Bone marrow (tissue), 2 donors: ENCODE results near the gene COL18A1.
"Not testable (repeated sequence)": the region's sequence is repeated elsewhere in the genome, so short reads cannot be mapped to it uniquely, and the experiment has no call there.

Source experiments
- DNase-seq, 2 donors: peaks; one replicate each; lab custom pipeline; 2025; lab: John Stamatoyannopoulos, UW

COL18A1 gene

DNA sequence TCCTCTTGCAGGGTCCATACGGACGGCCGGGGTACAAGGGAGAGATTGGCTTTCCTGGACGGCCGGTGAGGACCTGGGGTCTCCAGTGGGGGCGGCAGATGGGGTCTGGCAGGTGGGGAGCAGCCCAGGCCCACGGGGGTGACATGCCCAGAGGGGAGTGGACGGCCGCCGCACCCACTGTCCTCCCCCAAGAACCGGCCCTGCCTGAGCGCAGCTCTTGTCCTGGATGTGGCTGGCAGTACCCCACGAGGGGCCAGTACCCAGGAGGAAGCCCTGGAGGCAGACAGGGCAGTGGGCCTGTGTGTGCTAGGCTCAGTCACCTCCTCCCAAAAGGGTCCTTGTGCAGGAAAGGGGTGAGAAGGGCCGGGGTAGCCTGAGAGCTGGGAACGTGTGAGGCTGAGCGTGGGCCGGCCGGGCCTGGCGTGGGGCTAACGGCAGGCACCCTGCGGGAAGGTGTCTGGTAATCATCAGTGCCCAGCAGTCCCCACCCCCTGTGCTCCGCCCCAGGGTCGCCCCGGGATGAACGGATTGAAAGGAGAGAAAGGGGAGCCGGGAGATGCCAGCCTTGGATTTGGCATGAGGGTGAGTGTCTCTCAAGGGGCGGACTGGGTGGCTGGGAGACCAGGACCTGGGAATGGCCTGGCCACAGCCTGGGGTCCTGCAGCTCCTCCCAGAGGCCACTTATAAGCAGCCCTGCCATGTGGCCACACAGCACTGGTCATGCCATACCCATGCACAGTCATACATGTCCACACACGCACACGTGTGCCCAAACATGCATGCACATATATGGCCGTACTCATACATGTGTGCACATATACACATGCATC is 90.1 kb downstream of the COL18A1 start:
- no peak for DNase-seq

DNA sequence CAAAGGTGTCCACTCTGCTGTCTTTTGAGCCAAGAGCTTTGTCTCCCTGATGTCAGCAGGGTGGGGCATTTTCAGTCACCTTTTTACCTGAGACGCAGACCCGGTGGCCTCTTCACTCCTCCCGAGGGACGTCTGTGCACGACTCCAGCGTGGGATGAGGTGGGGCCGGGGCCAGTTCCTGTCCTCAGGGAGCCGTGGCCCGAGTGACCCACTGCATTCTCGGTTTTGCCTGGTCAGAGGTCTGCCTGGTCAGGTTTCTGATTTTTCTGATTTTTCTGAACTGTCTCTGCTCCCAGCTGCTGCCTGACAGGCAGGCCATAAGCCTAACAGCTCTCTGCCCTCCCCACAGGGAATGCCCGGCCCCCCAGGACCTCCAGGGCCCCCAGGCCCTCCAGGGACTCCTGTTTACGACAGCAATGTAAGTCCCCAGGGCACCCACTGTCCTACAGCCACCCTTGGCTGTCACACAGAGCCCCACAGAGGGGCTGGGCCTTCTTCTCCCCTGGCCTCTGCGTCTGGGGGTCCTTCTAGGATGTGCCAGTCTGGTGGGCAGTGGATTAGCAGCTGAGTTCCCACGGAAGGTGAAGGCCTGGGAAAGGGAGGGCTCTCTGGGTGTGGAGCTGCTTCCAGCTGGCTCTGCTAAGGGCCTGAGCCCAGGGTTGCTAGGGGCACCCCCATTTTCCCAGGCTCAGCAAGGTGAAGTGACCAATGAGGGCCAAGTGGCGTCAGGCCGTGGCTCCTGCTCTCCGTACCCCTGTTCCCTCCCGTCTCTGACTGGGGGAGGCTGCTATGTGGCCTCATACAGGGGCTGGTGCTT is 91.4 kb downstream of the COL18A1 start:
- DNase-seq = no peak

DNA sequence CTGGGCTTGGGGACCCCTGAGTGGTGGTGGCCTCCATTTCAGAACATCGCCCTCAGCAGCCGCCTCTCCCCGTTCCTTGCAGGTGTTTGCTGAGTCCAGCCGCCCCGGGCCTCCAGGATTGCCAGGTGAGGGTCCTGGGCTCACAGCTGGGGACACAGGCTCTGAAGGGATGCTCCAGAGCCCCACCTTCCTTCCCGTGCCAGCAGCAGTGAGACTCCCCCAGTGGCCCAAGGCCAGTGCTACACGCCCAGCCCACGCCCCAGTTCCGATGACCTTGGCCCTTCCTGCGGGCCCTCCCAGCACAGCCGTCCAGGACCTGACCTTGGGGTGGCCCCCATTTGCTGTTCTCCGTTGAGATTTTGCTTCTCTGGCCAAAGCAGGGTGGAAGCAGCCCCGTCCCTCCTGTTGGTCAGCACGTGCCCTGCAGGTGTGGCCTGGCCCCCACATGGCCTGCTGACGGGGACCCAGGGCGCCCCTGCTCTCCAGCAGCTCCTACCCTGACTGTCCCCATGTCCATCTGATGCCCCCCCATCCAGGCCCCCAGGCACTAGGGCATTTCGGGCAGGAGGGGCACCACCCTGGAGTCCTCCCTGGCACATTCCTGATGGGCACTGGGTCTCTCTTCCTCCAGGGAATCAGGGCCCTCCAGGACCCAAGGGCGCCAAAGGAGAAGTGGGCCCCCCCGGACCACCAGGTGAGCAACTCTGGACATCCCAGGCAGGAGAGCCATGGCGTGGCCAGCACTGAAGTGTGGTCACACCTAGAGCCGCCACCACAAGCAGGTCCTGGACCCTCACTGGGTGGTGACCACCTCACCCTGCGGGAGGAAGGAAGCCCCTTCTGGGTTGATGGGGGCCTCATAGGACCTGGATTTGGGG is 92.2 kb downstream of the COL18A1 start:
- no peak for DNase-seq

DNA sequence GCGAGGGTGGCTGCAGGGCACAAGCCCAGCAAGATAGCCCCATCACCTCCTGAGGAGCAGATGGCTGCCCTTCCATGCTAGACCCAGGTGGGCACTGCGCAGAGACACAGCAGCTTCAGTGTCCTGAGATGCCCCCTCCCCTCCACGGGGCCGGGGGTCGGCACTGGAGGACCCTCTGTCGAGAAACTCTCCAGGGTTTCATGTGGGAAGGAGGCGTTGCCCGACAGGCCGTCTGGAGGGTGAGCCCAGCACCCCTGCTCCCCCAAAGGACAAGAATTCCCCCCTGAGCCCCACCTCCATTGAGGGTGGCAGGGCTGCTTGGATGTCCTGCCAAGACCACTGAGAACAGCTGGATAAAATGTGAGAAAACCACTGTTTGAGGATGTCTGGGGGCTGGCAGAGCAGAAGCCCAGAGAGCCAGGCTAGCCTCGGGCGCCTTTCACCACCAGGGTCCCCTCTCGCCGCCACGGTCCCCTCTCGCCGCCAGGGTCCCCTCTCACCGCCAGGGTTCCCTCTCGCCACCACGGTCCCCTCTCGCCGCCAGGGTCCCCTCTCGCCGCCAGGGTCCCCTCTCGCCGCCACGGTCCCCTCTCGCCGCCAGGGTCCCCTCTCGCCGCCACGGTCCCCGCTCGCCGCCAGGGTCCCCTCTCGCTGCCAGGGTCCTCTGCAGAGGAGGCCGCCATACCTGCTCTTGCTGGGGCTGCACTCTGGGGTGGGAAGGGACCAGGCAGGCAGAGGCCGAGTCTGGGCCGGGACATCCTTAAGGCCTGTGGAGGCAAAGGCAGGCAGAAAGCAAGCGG is 93.1 kb downstream of the COL18A1 start:
- DNase-seq = no peak

DNA sequence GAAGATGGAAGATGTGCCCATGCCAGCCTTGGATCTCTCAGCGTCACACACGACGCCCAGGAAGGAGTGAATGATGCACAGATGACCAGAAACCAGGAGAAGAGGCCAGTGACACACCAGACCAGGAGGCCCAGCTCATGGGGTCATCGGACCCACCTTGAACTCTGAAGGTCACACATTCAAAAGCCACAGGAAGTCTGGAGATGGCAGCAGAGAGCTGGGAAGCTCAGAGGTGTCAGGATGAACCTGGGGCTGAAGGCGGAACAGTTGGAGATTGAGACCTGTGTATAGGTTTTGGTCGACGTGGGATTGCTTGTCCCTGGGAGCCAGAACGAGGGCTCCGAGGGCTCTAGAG is 93.7 kb downstream of the COL18A1 start:
- DNase-seq = no peak

DNA sequence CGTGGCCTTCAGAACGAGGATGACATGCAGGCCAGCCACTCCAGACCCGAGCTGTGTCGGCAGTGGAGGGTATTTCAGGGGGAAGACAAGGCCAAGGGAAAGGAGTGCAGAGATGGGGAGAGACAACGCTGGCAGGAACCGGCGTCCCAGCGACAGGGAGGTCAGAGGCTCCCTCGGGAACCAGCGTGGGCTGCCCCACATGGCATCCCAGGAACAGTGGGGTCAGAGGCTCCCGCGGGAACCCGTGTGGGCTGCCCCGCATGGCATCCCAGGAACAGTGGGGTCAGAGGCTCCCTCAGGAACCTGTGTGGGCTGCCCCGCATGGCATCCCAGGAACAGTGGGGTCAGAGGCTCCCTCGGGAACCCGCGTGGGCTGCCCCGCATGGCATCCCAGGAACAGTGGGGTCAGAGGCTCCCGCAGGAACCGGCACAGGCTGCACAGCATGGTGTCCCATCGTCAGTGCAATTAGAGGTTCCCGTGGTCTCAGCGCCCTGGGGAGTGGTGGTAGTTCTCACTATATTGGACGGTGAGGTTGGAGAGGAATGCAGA is 94.3 kb downstream of the COL18A1 start:
- DNase-seq = no peak

DNA sequence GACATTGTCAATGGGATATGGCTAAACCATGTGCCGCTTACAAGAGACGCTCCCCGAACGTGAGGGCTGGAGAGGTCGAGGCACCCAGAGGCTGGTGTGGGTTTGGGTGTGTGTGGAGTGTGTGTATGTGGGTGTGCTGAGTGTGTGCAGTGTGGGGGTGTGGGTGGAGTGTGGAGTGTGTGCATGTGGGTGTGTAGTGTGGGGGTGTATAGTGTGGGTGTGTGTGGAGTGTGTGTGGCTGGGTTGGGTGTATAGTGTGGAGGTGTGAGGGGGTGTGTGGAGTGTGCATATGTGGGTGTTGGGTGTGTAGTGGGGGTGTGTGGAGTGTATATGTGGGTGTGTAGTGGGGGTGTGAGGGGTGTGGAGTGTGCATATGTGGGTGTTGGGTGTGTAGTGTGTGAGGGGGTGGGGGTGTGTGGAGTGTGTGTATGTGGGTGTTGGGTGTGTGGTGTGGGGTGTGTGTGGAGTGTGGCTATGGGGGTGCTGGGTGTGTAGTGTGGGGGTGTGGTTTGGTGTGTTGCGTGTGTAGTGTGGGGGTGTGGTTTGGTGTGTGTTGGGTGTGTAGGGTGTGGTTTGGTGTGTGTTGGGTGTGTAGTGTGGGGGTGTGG is 95.1 kb downstream of the COL18A1 start:
- no peak for DNase-seq

DNA sequence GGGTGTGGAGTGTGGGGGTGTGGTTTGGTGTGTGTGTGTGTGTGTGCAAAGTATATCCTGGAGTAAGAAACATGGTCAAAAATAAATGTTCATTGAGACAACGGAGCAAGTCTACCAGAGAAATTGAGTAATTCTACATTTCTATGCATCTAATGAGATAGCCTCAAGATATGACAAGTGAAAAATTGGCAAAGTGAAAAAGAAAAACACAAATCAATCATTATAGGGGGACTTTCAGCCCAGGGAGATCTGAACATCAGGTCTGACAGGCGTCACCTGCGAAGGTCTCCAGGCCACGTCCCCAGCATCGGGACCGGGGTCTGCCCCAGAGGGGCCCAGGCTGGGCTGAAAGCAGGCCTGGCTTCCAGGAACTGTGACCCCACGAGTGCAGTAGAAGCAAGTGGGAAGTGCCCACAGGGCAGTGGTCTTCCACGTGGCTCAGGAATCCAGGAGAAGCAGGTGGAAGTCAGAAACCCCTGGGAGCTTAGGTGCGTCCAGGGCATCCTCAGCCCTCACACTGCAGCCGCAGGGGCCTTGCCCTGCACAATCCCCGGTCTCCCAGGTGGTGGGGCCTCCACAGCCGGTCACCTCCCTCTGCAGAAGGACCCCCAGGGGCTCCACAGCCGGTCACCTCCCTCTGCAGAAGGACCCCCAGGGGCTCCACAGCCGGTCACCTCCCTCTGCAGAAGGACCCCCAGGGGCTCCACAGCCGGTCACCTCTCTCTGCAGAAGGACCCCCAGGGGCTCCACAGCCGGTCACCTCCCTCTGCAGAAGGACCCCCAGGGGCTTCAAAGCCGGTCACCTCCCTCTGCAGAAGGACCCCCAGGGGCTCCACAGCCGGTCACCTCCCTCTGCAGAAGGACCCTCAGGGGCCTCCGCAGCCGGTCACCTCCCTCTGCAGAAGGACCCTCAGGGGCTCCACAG is 96.4 kb downstream of the COL18A1 start:
- not testable (repeated sequence) for DNase-seq

DNA sequence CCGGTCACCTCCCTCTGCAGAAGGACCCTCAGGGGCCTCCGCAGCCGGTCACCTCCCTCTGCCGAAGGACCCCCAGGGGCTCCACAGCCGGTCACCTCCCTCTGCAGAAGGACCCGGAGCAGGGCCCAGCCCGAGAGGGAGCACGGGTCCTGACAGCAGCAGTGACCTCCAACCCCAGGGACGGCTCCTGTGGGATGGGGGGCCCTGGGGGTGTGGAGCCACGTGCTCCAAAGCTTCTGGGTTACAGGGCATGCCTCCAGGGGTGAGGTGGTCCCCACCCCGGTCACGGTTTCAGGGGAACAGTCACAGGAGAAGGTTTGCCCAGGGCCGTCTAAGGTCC is 97.0 kb downstream of the COL18A1 start:
- DNase-seq = no peak

DNA sequence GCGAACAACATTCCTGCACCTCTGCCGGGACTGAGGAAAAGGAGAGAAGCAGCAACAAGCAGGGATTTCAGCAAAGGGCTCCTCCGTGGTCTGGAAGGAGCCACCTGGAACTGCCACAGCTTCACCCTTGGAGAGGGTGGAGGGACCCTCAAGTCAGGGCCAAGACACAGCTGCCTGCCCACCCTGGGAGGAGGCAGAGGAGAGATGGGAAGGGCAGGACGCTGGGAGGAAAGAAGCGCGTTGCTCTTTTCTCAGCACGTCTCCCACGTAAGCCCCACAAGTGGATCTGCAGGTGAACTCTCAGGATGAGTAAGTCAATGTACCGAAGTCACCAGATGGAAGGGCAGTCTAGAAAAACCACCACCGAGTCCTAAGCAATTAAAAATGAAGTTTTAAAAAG is 97.6 kb downstream of the COL18A1 start:
- DNase-seq = no peak

DNA sequence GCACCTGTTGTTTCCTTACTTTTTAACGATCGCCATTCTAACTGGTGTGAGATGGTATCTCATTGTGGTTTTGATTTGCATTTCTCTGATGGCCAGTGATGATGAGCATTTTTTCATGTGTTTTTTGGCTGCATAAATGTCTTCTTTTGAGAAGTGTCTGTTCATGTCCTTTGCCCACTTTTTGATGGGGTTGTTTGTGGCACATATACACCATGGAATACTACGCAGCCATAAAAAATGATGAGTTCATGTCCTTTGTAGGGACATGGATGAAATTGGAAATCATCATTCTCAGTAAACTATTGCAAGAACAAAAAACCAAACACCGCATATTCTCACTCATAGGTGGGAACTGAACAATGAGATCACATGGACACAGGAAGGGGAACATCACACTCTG is 98.3 kb downstream of the COL18A1 start:
- DNase-seq = not testable (repeated sequence)

DNA sequence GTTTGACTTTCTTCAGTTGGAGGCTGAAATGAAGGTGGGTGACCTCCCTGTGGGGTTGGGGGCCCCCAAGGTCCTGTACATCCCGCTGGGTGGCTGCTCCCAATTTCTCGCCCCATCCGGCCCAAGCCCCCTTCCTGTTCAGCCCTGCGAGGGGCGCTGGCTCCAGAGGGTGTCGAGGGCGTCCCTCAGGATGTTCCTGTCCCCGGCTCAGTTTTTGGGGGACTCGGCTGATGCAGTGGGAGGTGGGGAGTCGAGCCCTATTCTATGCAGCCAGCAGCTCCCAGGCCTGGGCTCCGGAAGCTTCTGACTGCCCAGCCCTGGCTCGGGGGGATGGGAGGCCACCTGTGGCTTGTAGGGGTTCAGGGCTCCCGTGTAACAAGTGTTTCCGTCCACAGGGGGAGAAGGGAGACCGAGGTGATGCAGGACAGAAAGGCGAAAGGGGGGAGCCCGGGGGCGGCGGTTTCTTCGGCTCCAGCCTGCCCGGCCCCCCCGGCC is 99.1 kb downstream of the COL18A1 start:
- no peak for DNase-seq

DNA sequence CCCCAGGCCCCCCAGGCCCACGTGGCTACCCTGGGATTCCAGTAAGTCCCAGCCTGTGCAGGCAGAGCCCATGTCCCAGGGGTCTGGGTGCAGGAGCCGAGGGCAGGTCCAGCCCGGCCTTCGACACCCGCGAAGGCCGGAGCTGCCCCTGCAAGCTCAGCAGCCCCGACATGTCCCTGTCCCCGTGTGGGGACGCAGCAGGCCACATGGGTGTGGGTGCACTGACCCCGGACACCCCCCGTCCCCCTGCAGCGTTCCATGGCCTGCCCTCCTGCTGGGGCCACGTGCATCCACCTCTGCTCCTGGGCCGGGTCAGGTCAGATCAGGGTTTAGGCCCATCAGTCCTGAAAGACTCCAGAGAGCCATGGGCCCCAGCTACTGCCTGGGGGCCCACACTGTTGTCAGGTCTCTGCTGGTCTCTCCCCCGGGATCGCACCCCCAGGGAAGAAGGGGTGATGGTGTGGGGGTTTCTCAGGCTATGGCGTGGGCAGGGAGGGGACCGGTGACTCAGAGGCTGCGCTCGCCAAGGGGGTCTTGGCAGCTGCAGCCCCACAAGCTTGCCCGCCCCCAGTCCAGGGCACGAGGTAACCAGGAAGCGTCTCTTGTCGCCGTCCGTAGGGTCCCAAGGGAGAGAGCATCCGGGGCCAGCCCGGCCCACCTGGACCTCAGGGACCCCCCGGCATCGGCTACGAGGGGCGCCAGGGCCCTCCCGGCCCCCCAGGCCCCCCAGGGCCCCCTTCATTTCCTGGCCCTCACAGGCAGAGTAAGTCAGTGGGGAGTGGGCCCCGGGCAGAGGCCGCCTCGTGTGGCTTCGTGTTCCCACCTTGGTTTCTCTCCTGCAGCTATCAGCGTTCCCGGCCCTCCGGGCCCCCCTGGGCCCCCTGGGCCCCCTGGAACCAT is 99.8 kb downstream of the COL18A1 start:
- no peak for DNase-seq

DNA sequence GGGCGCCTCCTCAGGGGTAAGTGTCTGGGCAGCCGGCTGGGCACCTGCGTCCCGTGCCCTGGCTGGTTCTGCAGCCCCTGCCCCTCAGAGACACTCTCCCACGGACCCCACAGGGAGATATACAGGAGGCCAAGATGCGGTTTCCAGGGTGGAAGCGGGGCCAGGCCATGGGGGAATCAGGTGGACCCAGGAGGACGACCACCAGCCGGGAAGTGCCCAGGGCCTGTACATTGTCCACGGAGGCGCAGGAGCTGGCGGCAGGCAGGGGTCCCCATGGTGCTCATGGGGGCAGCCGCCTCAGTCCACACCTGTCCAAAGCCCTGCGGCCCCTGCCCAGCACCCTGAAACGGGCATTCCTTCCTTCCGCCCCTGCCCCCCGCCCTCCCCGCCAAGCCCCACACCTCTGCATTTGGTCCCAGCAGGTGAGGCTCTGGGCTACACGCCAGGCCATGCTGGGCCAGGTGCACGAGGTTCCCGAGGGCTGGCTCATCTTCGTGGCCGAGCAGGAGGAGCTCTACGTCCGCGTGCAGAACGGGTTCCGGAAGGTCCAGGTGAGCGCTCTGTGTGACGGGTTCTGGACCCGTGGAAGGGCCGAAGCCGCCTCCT is 100.6 kb downstream of the COL18A1 start:
- no peak for DNase-seq

DNA sequence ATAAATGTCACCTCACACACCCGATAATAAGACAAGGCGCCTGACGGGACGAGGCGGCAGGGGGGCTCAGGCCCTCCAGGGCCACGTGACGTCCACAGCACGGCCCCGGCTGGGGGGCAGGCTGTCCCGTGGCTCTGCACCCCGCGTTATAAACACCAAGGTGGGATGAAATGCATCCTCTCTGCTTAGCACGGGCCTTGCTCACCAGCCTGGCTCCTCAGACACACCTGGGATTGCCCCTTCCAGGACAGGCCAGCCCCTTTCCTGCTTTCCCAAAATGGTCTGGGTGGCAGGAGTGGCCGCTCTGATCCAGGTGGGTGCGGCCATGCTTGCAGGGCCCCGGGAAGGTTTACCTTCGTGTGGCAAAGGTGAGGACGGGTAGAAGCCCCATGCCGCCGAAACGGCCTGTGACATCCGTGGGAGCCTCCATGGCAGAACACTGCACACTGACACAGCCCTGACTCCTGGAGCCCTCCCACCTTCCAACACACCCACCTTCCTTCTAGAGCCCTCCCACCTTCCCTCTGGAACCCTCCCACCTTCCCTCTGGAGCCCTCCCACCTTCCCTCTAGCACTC is 101.4 kb downstream of the COL18A1 start:
- DNase-seq = no peak

DNA sequence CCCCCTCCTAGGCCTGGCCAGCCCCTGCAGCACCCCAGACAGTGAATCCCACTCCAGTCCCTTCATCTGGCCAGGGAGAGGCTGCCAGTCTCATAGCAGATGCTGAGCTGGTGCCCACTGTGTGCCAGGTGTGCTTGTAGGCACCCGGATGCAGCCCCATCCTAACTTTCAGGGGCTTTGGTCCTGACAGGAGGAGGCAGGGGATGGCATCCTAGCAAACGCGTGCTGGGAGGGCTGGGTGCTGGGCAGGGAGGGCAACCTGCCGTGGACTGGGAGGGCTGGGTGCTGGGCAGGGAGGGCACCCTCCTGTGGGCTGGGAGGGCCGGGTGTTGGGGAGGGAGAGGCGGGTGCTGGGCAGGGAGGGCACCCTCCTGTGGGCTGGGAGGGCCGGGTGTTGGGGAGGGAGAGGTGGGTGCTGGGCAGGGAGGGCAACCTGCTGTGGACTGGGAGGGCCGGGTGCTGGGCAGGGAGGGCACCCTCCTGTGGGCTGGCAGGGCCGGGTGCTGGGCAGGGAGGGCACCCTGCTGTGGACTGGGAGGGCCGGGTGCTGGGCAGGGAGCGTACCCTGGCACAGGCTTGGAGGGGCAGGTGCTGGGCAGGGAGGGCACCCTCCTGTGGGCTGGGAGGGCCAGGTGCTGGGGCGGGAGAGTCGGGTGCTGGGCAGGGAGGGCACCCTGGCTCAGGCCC is 102.0 kb downstream of the COL18A1 start:
- DNase-seq = no peak

DNA sequence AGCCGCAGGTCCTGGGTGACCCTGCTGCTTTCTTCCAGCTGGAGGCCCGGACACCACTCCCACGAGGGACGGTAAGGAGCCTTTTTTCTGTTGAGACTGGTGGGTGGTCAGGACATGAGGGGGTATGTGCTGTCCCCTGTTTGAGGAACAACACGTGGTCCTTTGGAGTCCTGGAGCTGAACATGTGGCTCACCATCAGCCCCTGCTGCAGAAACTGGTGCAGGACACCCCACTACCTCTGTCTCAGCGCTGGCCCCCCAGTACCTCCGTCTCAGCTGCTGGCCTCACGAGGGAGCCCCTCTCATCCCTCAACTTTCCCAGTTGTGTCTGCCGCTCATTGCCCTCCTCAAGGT is 102.5 kb downstream of the COL18A1 start:
- no peak for DNase-seq
